Loucy (cell line): ENCODE measurements around the gene ZNF556.
"Not testable (repeated sequence)": the region's sequence is repeated elsewhere in the genome, so short reads cannot be mapped to it uniquely, and the experiment has no call there.

Experiments used
- H2AFZ ChIP-seq: fragments of 200-600 bp; sonication (generic); 2 replicates; pipeline ENCODE4 v1.6.0; 2016; ENCODE audit warnings: antibody characterized with exemption, mild to moderate bottlenecking, low read length, moderate library complexity
- H3F3A ChIP-seq: fragments of 200-600 bp; 2 replicates; pipeline ENCODE4 v1.6.0; 2016; ENCODE audit warnings: antibody characterized with exemption, low read depth, mild to moderate bottlenecking
- H3K27me3 ChIP-seq: fragments of 200-600 bp; sonication (generic); 2 replicates; pipeline ENCODE4 v1.6.1; 2014; ENCODE audit warnings: low read length, mild to moderate bottlenecking; ENCODE audit not compliant: insufficient read depth, poor library complexity, severe bottlenecking
- H3K36me3 ChIP-seq: fragments of 200-600 bp; sonication (generic); 2 replicates; pipeline ENCODE4 v1.6.1; 2016; ENCODE audit warnings: low read length; ENCODE audit not compliant: insufficient read depth
- H3K4me1 ChIP-seq: fragments of 200-600 bp; sonication (generic); 2 replicates; pipeline ENCODE4 v1.5.1; 2014; ENCODE audit warnings: low read length, mild to moderate bottlenecking; ENCODE audit not compliant: insufficient read depth, poor library complexity, severe bottlenecking
- H3K4me2 ChIP-seq: fragments of 200-600 bp; sonication (generic); 2 replicates; pipeline ENCODE4 v1.6.0; 2014; ENCODE audit warnings: antibody characterized with exemption, low read length, low read depth, mild to moderate bottlenecking; ENCODE audit not compliant: poor library complexity, severe bottlenecking
- H3K4me3 ChIP-seq: fragments of 200-600 bp; sonication (generic); 2 replicates; pipeline ENCODE4 v1.5.1; 2014; ENCODE audit warnings: low read length, mild to moderate bottlenecking, mixed read lengths; ENCODE audit not compliant: poor library complexity, severe bottlenecking
- H3K79me2 ChIP-seq: fragments of 200-600 bp; sonication (generic); 2 replicates; pipeline ENCODE4 v1.6.1; 2014; ENCODE audit warnings: low read length; ENCODE audit not compliant: insufficient read depth
- H3K9ac ChIP-seq: fragments of 200-600 bp; sonication (generic); 2 replicates; pipeline ENCODE4 v1.6.0; 2014; ENCODE audit warnings: mild to moderate bottlenecking, low read depth, low read length, moderate library complexity; ENCODE audit not compliant: poor library complexity, severe bottlenecking
- H3K9me2 ChIP-seq: fragments of 200-600 bp; sonication (generic); replicated peaks from 2 replicates; pipeline ENCODE4 v1.6.1; 2016; ENCODE audit warnings: low read depth, low read length, mixed read lengths
- H3K9me3 ChIP-seq: fragments of 200-600 bp; sonication (generic); 2 replicates; pipeline ENCODE4 v1.6.1; 2014; ENCODE audit warnings: mild to moderate bottlenecking, antibody characterized with exemption, low read length, low read depth; ENCODE audit not compliant: insufficient read depth
- H4K20me1 ChIP-seq: fragments of 200-600 bp; sonication (generic); 2 replicates; pipeline ENCODE4 v1.6.0; 2014; ENCODE audit warnings: antibody characterized with exemption, low read length, mild to moderate bottlenecking; ENCODE audit not compliant: insufficient read depth, poor library complexity, severe bottlenecking
- EZH2phosphoT487 ChIP-seq: fragments of 200-600 bp; IDR thresholded peaks from 2 replicates; pipeline ENCODE4 v1.6.1; 2018; ENCODE audit warnings: antibody characterized with exemption, mild to moderate bottlenecking, moderate library complexity, borderline replicate concordance
- TF ChIP-seq, protein P1 (sequence below): fragments of 200-600 bp; sonication (generic); conservative IDR thresholded peaks from 2 replicates; pipeline ENCODE4 v1.5.1; 2014; ENCODE audit warnings: mild to moderate bottlenecking, antibody characterized with exemption, low read length

ZNF556 gene

DNA sequence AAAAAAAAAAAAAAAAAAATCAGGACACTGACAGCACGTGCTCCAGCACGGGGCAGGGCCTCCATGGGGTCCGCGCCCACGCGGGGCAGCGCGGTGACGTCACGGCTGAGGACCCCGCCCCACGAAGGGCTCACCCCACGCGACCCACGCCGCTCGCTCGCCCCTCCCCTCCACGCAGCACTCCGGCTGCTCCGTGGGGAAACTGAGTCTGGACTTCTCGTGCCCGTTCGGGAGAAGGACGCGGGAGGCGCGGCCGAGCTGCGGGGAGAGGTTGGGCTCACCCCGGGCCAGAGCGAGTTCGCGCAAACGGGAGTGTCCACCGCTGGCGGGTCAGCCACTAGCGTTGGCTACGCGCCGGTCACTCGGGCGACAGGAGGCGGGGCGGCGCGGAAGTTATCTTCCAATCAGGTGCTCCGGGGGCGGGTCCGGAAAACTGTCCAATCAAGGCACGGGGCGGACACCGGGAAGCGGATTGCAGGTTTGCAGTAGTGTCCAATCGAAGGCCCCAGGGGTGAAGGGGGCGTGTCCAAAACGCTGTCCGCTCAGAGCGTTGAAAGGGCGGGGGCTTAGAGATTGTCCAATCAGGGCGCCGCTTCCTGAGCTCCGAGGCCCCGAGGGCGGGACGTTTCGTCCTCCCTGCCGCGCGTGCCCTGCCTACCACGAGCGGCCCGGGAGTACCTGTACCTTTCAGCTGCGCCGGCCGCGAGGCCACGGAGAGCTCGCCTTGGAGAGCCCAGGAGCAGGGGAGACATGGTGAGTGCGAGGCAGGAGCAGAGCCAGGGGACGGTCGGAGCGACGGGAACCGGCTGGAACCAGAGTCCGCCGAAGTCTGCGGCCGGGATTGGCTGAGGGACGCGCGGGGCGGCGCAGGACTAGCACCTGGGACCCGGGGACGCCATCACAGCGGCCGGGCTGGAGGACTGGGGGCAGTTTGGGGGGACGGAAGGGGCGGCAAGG, 33.4 kb downstream of the ZNF556 start, which contains the start of gene ZNF57:
Gene ZNF57, plus strand, starts transcription at position 633 of the 957 bp plus-strand sequence. Its CDS starts 118 bp downstream, at position 751.
- H3K4me2 ChIP-seq: peak within 1 kb of the TSS; percentile 81
- H3K9ac ChIP-seq: peak within 1 kb of the TSS; percentile 82
- H3K27me3 ChIP-seq: no peaks in the 10 kb centered on the region
- no peaks in the 10 kb centered on the region for H3K9me3 ChIP-seq
- H2AFZ ChIP-seq: peak within 1 kb of the TSS; percentile 95
- H4K20me1 ChIP-seq: no peaks in the 10 kb centered on the region
- no peaks in the 10 kb centered on the region for H3F3A ChIP-seq
- peaks cover 24% of the 10 kb centered on the region; the same call in 1 of the 2 replicates for H3K79me2 ChIP-seq
- no peaks in the 10 kb centered on the region for H3K9me2 ChIP-seq
- TF ChIP-seq, protein P1, sequence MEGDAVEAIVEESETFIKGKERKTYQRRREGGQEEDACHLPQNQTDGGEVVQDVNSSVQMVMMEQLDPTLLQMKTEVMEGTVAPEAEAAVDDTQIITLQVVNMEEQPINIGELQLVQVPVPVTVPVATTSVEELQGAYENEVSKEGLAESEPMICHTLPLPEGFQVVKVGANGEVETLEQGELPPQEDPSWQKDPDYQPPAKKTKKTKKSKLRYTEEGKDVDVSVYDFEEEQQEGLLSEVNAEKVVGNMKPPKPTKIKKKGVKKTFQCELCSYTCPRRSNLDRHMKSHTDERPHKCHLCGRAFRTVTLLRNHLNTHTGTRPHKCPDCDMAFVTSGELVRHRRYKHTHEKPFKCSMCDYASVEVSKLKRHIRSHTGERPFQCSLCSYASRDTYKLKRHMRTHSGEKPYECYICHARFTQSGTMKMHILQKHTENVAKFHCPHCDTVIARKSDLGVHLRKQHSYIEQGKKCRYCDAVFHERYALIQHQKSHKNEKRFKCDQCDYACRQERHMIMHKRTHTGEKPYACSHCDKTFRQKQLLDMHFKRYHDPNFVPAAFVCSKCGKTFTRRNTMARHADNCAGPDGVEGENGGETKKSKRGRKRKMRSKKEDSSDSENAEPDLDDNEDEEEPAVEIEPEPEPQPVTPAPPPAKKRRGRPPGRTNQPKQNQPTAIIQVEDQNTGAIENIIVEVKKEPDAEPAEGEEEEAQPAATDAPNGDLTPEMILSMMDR: no peak
- TF ChIP-seq EZH2phosphoT487: no peak
- H3K4me3 ChIP-seq: peak within 1 kb of the TSS; percentile 89
- H3K36me3 ChIP-seq: no peaks in the 10 kb centered on the region
- H3K4me1 ChIP-seq: peaks cover 15% of the 10 kb centered on the region

DNA sequence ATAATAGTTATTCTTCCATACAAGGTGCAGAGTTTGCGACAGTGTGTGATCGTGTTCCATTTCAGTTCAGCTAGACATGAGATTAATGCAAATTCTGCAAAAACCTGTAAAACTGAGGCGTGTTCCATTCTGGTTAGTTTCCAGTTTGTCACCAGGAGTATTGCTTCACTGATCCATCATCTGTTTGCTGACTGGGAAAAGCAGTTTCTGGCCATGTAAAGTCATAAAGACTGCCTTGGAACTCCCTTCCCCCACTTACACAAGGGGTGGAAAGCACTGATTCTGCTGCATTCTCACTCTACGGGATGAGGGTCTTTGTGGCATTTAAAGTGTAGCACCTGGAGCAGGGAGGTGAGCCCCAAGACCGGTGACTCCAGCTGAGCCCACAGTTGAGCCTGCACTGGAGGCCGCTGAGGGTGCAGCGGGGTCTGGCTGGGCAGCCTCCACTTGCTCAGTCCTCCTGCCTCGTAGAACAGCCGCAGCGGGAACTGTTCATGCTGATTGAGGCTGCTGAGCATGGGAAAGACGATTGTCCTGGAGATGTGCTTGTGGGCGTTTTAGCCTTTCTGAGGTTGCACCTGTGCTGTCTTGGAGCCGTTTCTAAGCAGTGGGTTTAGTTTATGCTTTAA, 35.6 kb downstream of the ZNF556 start:
- peak overlapping the region; percentile 89 for H3K4me3 ChIP-seq
- TF ChIP-seq, protein P1: no peak
- TF ChIP-seq EZH2phosphoT487: no peak
- H3K4me2 ChIP-seq: peak overlapping the region; percentile 81

DNA sequence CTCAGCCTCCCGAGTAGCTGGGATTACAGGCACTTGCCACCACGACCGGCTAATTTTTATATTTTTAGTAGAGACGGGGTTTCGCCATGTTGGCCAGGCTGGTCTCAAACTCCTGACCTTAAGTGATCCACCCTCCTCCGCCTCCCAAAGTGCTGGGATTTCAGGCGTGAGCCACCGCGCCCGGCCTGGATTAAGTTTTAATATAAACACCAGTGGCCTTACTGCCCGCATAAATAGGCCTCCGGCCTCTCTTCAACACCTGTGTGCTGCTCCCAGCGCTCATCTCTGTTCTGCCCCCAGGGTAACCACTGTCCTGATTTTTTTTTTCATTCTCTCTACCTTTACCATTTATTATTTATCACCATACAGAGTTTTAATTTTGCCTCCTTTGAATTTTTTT, 36.2 kb downstream of the ZNF556 start:
- not testable (repeated sequence) for H4K20me1 ChIP-seq, H3K9ac ChIP-seq, H3K4me3 ChIP-seq, H3K36me3 ChIP-seq, H2AFZ ChIP-seq, H3K9me2 ChIP-seq, H3K9me3 ChIP-seq, H3K27me3 ChIP-seq, H3K4me2 ChIP-seq, H3F3A ChIP-seq
- H3K79me2 ChIP-seq: peaks cover 35% of the 10 kb centered on the region; the same call in 1 of the 2 replicates
- H3K4me1 ChIP-seq: peaks cover 15% of the 10 kb centered on the region

More for the DNA sequence above, 35.6 kb downstream of the ZNF556 start:
- peaks cover 15% of the 10 kb centered on the region for H3K4me1 ChIP-seq
- H4K20me1 ChIP-seq: no peaks in the 10 kb centered on the region
- no peaks in the 10 kb centered on the region for H3K36me3 ChIP-seq
- H3F3A ChIP-seq: no peaks in the 10 kb centered on the region
- H3K79me2 ChIP-seq: peaks cover 35% of the 10 kb centered on the region; the same call in 1 of the 2 replicates
- no peak overlapping the region for H3K9ac ChIP-seq
- no peaks in the 10 kb centered on the region for H3K9me2 ChIP-seq
- H3K27me3 ChIP-seq: no peaks in the 10 kb centered on the region
- no peaks in the 10 kb centered on the region for H3K9me3 ChIP-seq
- no peak overlapping the region for H2AFZ ChIP-seq
